ENCODE results near the gene MYADML2.

Gene MYADML2

DNA sequence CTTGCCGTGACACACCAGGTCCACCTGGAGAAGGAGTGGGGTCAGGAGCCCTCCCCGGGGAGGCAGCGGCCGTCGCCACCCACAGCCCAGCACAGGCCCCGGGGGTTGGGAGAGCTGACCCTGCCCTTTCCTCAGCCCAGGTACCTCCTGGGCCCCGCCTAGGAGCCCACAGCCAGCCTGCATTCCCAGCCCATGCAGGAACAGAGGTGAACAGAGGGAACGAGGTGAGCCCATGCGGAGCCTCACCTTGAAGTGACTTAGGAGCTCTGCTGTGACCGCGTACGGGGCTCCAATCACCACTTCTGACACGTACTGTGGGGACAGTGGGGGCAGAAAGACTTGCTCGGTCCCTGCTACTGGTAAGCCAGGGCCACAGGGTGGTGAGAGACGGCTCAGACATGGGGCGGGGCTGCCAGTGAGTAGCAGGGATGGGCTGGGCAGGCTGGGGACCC lies 41.6 kb downstream of the MYADML2 start:
- Histone ChIP-seq H3K9me2 (replicated peaks; ENCODE audit: insufficient read depth, low read length) (no peaks in the 10 kb centered on the region), H3F3A (ENCODE audit: insufficient read depth) (no peaks in the 10 kb centered on the region), H3K4me3 (ENCODE audit: insufficient read depth, low read length, poor library complexity, severe bottlenecking) (no peak overlapping the region), H3K9ac (ENCODE audit: low read length) (no peak overlapping the region), H4K20me1 (ENCODE audit: low read depth, low read length) (no peaks in the 10 kb centered on the region), H3K79me2 (ENCODE audit: insufficient read depth, low read length) (no peaks in the 10 kb centered on the region), H3K4me2 (ENCODE audit: low read depth, low read length, poor library complexity, severe bottlenecking) (no peak overlapping the region), H2AFZ (ENCODE audit: low read depth, low read length, severe bottlenecking) (no peak overlapping the region), H3K27ac (ENCODE audit: low read depth, low read length) (no peak overlapping the region), H3K36me3 (ENCODE audit: low read length) (no peaks in the 10 kb centered on the region), H3K27me3 (ENCODE audit: low read length) (no peaks in the 10 kb centered on the region), H3K9me3 (ENCODE audit: insufficient read depth, low read length) (no peaks in the 10 kb centered on the region)
- TF ChIP-seq, protein P1, sequence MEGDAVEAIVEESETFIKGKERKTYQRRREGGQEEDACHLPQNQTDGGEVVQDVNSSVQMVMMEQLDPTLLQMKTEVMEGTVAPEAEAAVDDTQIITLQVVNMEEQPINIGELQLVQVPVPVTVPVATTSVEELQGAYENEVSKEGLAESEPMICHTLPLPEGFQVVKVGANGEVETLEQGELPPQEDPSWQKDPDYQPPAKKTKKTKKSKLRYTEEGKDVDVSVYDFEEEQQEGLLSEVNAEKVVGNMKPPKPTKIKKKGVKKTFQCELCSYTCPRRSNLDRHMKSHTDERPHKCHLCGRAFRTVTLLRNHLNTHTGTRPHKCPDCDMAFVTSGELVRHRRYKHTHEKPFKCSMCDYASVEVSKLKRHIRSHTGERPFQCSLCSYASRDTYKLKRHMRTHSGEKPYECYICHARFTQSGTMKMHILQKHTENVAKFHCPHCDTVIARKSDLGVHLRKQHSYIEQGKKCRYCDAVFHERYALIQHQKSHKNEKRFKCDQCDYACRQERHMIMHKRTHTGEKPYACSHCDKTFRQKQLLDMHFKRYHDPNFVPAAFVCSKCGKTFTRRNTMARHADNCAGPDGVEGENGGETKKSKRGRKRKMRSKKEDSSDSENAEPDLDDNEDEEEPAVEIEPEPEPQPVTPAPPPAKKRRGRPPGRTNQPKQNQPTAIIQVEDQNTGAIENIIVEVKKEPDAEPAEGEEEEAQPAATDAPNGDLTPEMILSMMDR (IDR thresholded peaks at IDR 0.05; ENCODE audit: insufficient read depth, low read length, poor library complexity, severe bottlenecking): no peak
- no peak for TF ChIP-seq EZH2phosphoT487 (conservative IDR thresholded peaks at IDR 0.05; ENCODE audit: low read length)

DNA sequence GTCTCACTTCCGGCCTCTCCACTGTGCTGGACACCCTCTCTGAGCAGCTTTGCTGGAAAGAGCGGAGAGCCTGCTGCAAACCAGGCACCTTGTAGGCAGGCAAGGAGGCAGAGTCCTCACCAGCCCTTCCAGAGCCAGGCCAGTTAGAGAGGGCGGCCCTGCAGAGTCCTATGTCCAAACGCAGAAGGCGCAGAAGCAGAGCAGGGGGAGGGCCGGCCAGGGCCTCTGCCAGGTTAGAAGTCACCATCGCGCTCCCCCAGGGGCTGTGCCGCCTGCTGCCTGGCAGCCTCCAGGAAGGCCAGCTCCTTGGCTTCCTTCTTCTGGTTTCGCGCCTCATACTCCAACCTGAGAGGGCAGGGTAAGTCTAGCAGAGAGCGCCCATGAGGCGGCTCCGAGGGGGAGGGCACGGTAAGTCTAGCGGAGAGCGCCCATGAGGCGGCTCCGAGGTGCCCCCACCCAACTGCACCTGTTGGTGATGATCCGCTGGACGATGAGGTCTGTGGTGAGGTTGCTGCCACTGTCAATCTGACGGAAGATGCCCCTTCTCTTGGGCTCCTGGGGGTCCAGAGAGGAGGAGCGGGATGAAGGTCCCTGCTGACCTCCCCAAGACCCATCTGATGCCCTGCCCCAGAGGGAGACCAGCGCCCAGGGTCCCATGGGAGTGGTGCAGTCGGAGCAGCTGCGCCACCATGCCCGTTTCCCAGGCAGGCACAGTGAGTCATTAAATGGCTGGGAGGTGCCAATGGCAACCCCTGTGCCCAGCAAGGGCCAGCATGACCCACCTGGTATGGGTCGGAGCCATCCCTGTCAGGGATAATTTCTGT lies 42.2 kb downstream of the MYADML2 start:
- H2AFZ ChIP-seq (ENCODE audit: low read depth, low read length, severe bottlenecking): no peak overlapping the region
- H3K79me2 ChIP-seq (ENCODE audit: insufficient read depth, low read length): no peaks in the 10 kb centered on the region
- no peak overlapping the region for H3K9ac ChIP-seq (ENCODE audit: low read length)
- no peaks in the 10 kb centered on the region for H3F3A ChIP-seq (ENCODE audit: insufficient read depth)
- no peaks in the 10 kb centered on the region for H3K36me3 ChIP-seq (ENCODE audit: low read length)
- no peak overlapping the region for H3K4me3 ChIP-seq (ENCODE audit: insufficient read depth, low read length, poor library complexity, severe bottlenecking)
- H3K9me3 ChIP-seq (ENCODE audit: insufficient read depth, low read length): no peaks in the 10 kb centered on the region
- no peaks in the 10 kb centered on the region for H3K27me3 ChIP-seq (ENCODE audit: low read length)
- no peak overlapping the region for H3K4me2 ChIP-seq (ENCODE audit: low read depth, low read length, poor library complexity, severe bottlenecking)
- no peaks in the 10 kb centered on the region for H3K9me2 ChIP-seq (replicated peaks; ENCODE audit: insufficient read depth, low read length)
- H3K27ac ChIP-seq (ENCODE audit: low read depth, low read length): no peak overlapping the region
- no peaks in the 10 kb centered on the region for H4K20me1 ChIP-seq (ENCODE audit: low read depth, low read length)
- TF ChIP-seq, protein P1 (IDR thresholded peaks at IDR 0.05; ENCODE audit: insufficient read depth, low read length, poor library complexity, severe bottlenecking): no peak
- TF ChIP-seq EZH2phosphoT487 (conservative IDR thresholded peaks at IDR 0.05; ENCODE audit: low read length): no peak

DNA sequence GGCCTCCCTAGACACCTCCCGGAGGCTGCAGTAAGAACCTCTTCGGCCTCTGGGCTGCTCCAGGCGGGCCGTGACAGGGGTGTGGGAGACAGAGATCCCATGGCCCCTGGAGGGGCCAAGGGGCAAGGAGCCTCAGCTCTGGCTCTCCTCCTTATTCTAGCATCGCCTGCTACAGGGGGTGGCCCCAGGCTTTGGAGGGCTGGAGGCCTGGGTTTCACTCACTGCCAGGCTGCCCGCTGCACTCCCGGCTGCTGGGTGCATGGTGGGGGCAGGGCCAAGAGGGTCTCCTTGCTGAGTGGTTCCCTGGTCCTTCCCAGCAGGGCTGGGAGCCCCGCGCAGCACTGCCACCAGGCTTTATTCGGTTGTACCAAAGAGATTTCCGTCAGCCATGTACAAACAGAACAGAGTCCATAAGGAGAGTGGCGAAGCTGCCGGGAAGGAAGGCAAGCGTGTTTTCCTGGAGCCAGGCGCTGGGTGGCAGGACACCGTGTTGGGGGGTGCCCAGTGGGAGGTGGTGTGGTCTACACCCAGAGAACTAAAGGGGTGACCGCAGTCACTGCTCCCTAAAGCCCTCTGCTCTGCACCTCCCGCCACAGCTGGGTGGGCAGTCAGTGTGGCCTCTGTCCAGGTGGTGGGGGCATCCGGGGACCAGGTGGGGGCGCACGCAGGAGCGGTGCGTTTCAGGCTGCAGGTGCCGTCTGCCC lies 43.0 kb downstream of the MYADML2 start:
- Histone ChIP-seq H3K36me3 (ENCODE audit: low read length) (no peaks in the 10 kb centered on the region), H3K27ac (ENCODE audit: low read depth, low read length) (no peak overlapping the region), H3K4me3 (ENCODE audit: insufficient read depth, low read length, poor library complexity, severe bottlenecking) (no peak overlapping the region), H2AFZ (ENCODE audit: low read depth, low read length, severe bottlenecking) (no peak overlapping the region), H3F3A (ENCODE audit: insufficient read depth) (no peaks in the 10 kb centered on the region), H3K9ac (ENCODE audit: low read length) (no peak overlapping the region), H4K20me1 (ENCODE audit: low read depth, low read length) (no peaks in the 10 kb centered on the region), H3K27me3 (ENCODE audit: low read length) (no peaks in the 10 kb centered on the region), H3K4me2 (ENCODE audit: low read depth, low read length, poor library complexity, severe bottlenecking) (no peak overlapping the region), H3K79me2 (ENCODE audit: insufficient read depth, low read length) (no peaks in the 10 kb centered on the region), H3K9me2 (replicated peaks; ENCODE audit: insufficient read depth, low read length) (no peaks in the 10 kb centered on the region), H3K9me3 (ENCODE audit: insufficient read depth, low read length) (no peaks in the 10 kb centered on the region)
- TF ChIP-seq, protein P1 (IDR thresholded peaks at IDR 0.05; ENCODE audit: insufficient read depth, low read length, poor library complexity, severe bottlenecking): no peak
- no peak for TF ChIP-seq EZH2phosphoT487 (conservative IDR thresholded peaks at IDR 0.05; ENCODE audit: low read length)

Measured in SU-DHL-6 (cell line).